ENCODE data around the gene FBXO31.

FBXO31 gene

GRCh38 chr16:87376660-87377059 lies 6.9 kb downstream of the FBXO31 start:
- no peaks in the 10 kb centered on the region for H3K36me3 ChIP-seq (ENCODE audit: control insufficient read depth, low read depth, low read length)
- no peaks in the 10 kb centered on the region for H3K4me1 ChIP-seq (ENCODE audit: control insufficient read depth, low read depth, low read length)
- H3K27ac ChIP-seq (ENCODE audit: low read length) = no peak overlapping the region
- no peaks in the 10 kb centered on the region for H3K27me3 ChIP-seq (ENCODE audit: control insufficient read depth, insufficient read depth, low read length)
- no peaks in the 10 kb centered on the region for H3K9me3 ChIP-seq (ENCODE audit: control insufficient read depth, low read depth, low read length)
- H3K9ac ChIP-seq (ENCODE audit: low read length) = no peak overlapping the region
- no peak overlapping the region for H3K4me3 ChIP-seq (ENCODE audit: low read length)

DNA sequence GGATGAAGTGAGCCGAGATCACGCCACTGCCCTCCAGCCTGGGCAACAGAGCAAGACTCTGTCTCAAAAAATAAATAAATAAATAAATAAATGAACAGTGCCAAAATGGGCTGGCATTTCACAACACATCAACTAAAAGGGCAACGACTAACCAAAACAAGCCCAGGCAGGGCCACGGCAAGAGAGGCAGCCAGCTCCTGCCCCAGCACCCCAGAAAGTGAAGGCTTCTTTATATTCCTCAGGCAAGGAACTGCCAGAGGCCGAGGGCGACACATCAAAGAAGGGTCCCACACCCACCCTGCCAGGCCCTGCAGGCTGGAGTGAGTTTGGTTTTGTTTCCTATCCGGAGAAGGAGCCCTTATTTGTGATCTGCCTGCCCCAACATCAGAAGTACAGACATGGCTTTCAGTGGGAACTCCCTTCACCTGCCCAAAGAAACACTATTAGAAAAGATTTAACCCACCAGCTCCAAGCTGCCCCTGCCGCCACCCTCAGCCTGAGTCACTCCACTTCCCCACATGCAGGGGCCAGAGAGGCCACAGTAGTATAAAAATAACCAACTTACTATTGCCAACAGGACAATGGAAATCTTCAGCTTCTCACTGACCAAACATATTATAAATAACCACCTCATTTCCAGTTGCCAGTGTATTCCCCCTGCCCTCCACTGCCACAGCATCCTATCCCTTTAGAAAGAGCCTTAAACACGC lies 8.0 kb downstream of the FBXO31 start:
- Histone ChIP-seq H3K27me3 (ENCODE audit: control insufficient read depth, insufficient read depth, low read length) (no peaks in the 10 kb centered on the region), H3K4me1 (ENCODE audit: control insufficient read depth, low read depth, low read length) (no peaks in the 10 kb centered on the region), H3K4me3 (ENCODE audit: low read length) (no peak overlapping the region), H3K9me3 (ENCODE audit: control insufficient read depth, low read depth, low read length) (no peaks in the 10 kb centered on the region), H3K27ac (ENCODE audit: low read length) (no peak overlapping the region), H3K9ac (ENCODE audit: low read length) (no peak overlapping the region), H3K36me3 (ENCODE audit: control insufficient read depth, low read depth, low read length) (no peaks in the 10 kb centered on the region)

DNA sequence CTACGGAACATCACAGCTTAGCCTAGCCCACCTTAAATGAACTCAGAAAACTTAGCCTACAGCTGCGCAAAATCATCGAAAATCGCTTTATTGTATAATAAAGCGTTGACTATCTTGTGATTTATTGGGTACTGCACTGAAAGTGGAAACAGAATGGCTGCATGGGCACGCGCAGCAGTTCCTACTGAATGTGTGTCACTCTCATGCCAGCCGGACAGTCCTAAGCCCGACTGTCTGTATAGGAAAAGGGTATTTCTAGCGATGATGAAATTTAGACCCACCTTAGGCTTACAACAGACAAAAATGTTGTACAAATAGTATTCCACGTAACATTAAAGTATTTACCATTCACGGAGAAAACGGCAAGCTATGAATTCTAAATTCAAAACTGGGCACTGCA lies 9.3 kb downstream of the FBXO31 start:
- H3K36me3 ChIP-seq (ENCODE audit: control insufficient read depth, low read depth, low read length) = no peaks in the 10 kb centered on the region
- no peak overlapping the region for H3K27ac ChIP-seq (ENCODE audit: low read length)
- H3K4me1 ChIP-seq (ENCODE audit: control insufficient read depth, low read depth, low read length) = peaks cover 3% of the 10 kb centered on the region

GRCh38 chr16:87372305-87372704 lies 11.3 kb downstream of the FBXO31 start:
- H3K36me3 ChIP-seq (ENCODE audit: control insufficient read depth, low read depth, low read length) = no peaks in the 10 kb centered on the region
- H3K4me1 ChIP-seq (ENCODE audit: control insufficient read depth, low read depth, low read length) = peaks cover 4% of the 10 kb centered on the region
- H3K9me3 ChIP-seq (ENCODE audit: control insufficient read depth, low read depth, low read length) = no peaks in the 10 kb centered on the region
- no peaks in the 10 kb centered on the region for H3K27me3 ChIP-seq (ENCODE audit: control insufficient read depth, insufficient read depth, low read length)
- H3K4me3 ChIP-seq (ENCODE audit: low read length) = no peak overlapping the region
- no peak overlapping the region for H3K9ac ChIP-seq (ENCODE audit: low read length)
- no peak overlapping the region for H3K27ac ChIP-seq (ENCODE audit: low read length)

More for the DNA sequence above, 9.3 kb downstream of the FBXO31 start:
- no peak overlapping the region for H3K4me3 ChIP-seq (ENCODE audit: low read length)
- no peak overlapping the region for H3K9ac ChIP-seq (ENCODE audit: low read length)
- no peaks in the 10 kb centered on the region for H3K9me3 ChIP-seq (ENCODE audit: control insufficient read depth, low read depth, low read length)
- no peaks in the 10 kb centered on the region for H3K27me3 ChIP-seq (ENCODE audit: control insufficient read depth, insufficient read depth, low read length)

DNA sequence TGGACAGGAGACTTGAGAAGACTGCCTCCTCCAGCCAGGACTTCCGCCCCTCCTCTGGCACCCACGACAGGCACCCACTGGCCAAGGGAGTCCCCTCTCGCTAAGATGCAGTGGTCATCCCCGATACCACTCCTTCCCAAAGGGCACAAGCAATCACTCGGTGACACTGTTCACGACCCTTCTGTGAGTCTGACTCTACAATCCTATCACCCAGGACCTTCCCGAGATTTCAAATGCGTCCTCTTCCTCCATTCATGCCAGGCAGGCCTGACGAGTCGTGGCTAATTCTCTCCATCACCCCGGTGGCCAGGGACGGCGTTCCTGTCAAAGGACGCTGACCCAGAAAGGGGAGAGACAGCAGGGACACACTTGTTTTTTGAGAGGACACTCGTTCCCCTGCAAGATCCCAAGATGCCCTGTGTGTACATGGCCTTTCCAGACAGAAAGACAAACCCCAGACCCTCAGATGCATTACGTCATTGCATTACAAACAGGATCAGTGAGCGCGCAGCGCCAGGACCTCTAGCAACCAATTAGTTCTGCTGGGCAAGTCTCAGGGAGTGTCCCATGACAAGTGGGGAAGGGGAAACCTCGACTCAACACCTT lies 12.2 kb downstream of the FBXO31 start:
- Histone ChIP-seq H3K9me3 (ENCODE audit: control insufficient read depth, low read depth, low read length) (no peaks in the 10 kb centered on the region), H3K4me3 (ENCODE audit: low read length) (no peak overlapping the region)

DNA sequence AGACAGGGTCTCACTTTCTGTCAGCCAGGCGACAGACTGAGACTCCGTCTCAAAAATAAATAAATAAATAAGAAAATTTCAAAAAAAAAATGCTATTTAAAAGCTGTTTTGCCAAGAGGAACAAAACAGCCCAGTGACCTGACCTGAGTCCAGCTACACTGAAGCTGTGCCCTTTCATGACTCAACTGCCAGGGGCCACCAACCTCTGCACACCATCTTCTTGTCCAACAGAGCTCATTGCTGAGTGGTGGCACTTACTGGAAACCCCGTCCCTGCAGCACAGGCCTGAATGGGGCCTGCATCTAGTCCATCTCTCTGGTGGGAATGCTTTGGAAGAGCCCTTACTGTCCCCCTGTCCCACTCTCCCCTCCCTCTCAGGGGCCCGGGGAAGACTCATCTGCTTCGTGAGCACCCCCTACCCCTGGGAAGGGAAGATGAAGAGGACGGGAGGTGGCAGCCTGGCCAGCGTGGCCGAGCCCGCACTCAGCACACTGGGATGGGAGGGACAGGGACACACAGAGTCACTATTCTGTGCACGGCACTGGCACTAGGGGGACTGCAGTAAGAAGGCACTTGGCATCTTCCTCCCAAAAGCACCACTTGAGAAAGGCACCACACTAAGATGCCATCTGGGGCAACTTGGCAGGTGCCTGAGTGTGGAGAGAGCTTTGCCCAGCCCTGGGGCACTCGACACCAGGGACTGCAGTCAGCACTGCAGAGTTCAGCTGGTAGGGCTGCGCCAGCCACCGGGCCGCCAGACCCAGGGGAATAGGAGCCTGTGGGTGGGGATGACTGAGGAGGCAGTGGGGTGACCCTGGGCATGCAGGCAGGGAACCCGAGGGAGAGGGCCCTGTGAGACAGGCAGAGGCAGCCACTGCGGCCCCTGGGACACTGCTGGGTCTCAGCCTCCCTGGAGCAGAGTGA lies 13.5 kb downstream of the FBXO31 start:
- H3K9ac ChIP-seq (ENCODE audit: low read length) = no peak overlapping the region
- H3K4me3 ChIP-seq (ENCODE audit: low read length) = no peak overlapping the region
- peaks cover 4% of the 10 kb centered on the region for H3K4me1 ChIP-seq (ENCODE audit: control insufficient read depth, low read depth, low read length)
- H3K36me3 ChIP-seq (ENCODE audit: control insufficient read depth, low read depth, low read length) = no peaks in the 10 kb centered on the region
- no peak overlapping the region for H3K27ac ChIP-seq (ENCODE audit: low read length)
- H3K27me3 ChIP-seq (ENCODE audit: control insufficient read depth, insufficient read depth, low read length) = no peaks in the 10 kb centered on the region
- H3K9me3 ChIP-seq (ENCODE audit: control insufficient read depth, low read depth, low read length) = no peaks in the 10 kb centered on the region

More for the DNA sequence above, 12.2 kb downstream of the FBXO31 start:
- no peak overlapping the region for H3K9ac ChIP-seq (ENCODE audit: low read length)
- H3K27ac ChIP-seq (ENCODE audit: low read length) = no peak overlapping the region
- peaks cover 4% of the 10 kb centered on the region for H3K4me1 ChIP-seq (ENCODE audit: control insufficient read depth, low read depth, low read length)
- H3K36me3 ChIP-seq (ENCODE audit: control insufficient read depth, low read depth, low read length) = no peaks in the 10 kb centered on the region
- H3K27me3 ChIP-seq (ENCODE audit: control insufficient read depth, insufficient read depth, low read length) = no peaks in the 10 kb centered on the region

GRCh38 chr16:87369117-87369765 lies 14.3 kb downstream of the FBXO31 start:
- no peak overlapping the region for H3K27ac ChIP-seq (ENCODE audit: low read length)
- no peaks in the 10 kb centered on the region for H3K27me3 ChIP-seq (ENCODE audit: control insufficient read depth, insufficient read depth, low read length)
- H3K9ac ChIP-seq (ENCODE audit: low read length) = no peak overlapping the region
- peaks cover 4% of the 10 kb centered on the region for H3K4me1 ChIP-seq (ENCODE audit: control insufficient read depth, low read depth, low read length)
- no peaks in the 10 kb centered on the region for H3K36me3 ChIP-seq (ENCODE audit: control insufficient read depth, low read depth, low read length)
- no peaks in the 10 kb centered on the region for H3K9me3 ChIP-seq (ENCODE audit: control insufficient read depth, low read depth, low read length)
- H3K4me3 ChIP-seq (ENCODE audit: low read length) = no peak overlapping the region

DNA sequence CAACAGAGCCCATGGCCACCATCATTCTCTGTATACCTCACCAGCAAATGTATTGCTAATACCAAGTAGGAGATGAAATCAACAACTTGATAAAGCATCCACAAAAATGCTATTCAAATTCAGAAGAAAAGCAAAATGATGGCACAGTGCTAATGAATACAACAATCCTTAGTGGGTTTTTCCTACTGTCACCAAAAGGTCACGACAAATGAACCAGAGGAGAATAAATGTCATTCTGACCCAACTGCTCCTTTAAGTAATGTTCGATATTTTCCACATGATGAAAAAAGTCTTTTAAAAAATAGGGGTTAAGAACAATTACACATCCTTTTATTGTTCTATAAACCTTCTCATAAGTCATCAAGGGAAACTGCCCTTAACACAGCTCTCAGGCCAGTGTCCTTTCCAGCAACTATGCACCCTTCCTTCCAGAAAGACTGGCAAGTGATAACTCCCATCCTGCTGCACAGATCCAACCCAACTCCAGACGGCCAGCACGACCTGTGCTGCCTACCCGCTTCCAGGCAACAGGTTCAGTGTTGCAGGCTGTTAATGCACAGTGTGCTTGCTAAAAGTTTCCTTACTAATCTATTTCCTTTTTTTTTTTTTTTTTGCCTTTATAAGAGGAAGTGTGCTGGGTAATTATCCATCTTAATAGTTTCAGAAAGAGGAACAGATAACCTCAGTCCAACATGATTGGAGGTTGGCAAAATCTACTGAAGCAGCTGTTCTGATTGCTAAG lies 15.4 kb downstream of the FBXO31 start:
- Histone ChIP-seq H3K27me3 (ENCODE audit: control insufficient read depth, insufficient read depth, low read length) (no peaks in the 10 kb centered on the region), H3K4me1 (ENCODE audit: control insufficient read depth, low read depth, low read length) (peaks cover 4% of the 10 kb centered on the region), H3K9me3 (ENCODE audit: control insufficient read depth, low read depth, low read length) (no peaks in the 10 kb centered on the region), H3K27ac (ENCODE audit: low read length) (no peak overlapping the region), H3K4me3 (ENCODE audit: low read length) (no peak overlapping the region), H3K36me3 (ENCODE audit: control insufficient read depth, low read depth, low read length) (no peaks in the 10 kb centered on the region), H3K9ac (ENCODE audit: low read length) (no peak overlapping the region)

- peaks cover 4% of the 10 kb centered on the region for H3K4me1 ChIP-seq (ENCODE audit: control insufficient read depth, low read depth, low read length)
- H3K9ac ChIP-seq (ENCODE audit: low read length) = no peak overlapping the region
- no peak overlapping the region for H3K27ac ChIP-seq (ENCODE audit: low read length)
- H3K4me3 ChIP-seq (ENCODE audit: low read length) = no peak overlapping the region
- no peaks in the 10 kb centered on the region for H3K27me3 ChIP-seq (ENCODE audit: control insufficient read depth, insufficient read depth, low read length)
- H3K9me3 ChIP-seq (ENCODE audit: control insufficient read depth, low read depth, low read length) = no peaks in the 10 kb centered on the region
- H3K36me3 ChIP-seq (ENCODE audit: control insufficient read depth, low read depth, low read length) = no peaks in the 10 kb centered on the region
Observed at GRCh38 chr16:87367529-87367928, 16.0 kb downstream of the FBXO31 start.

DNA sequence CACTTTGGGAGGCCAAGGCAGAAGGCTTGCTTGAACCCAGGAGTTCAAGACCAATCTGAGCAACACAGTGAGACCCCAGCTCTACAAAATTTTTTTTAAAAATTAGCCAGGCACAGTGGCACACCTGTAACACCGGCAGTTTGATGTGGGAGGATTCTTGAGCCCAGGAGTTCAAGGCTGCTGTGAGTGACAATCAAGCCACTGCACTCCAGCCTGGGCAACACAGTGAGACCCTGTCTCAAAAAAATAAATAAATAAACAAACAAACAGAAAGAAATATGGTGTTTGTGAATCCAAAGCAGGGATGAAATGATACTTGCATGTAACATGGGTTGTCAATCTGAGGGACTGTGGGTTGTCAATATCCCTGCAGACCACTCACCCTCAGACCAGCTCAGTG lies 16.6 kb downstream of the FBXO31 start:
- no peak overlapping the region for H3K27ac ChIP-seq (ENCODE audit: low read length)
- peaks cover 4% of the 10 kb centered on the region for H3K4me1 ChIP-seq (ENCODE audit: control insufficient read depth, low read depth, low read length)

GRCh38 chr16:87366288-87366687 lies 17.3 kb downstream of the FBXO31 start:
- no peak overlapping the region for H3K9ac ChIP-seq (ENCODE audit: low read length)

More for the DNA sequence above, 16.6 kb downstream of the FBXO31 start:
- no peak overlapping the region for H3K4me3 ChIP-seq (ENCODE audit: low read length)
- H3K9me3 ChIP-seq (ENCODE audit: control insufficient read depth, low read depth, low read length) = no peaks in the 10 kb centered on the region
- no peaks in the 10 kb centered on the region for H3K36me3 ChIP-seq (ENCODE audit: control insufficient read depth, low read depth, low read length)
- no peak overlapping the region for H3K9ac ChIP-seq (ENCODE audit: low read length)
- H3K27me3 ChIP-seq (ENCODE audit: control insufficient read depth, insufficient read depth, low read length) = no peaks in the 10 kb centered on the region

More at GRCh38 chr16:87366288-87366687, 17.3 kb downstream of the FBXO31 start:
- Histone ChIP-seq H3K9me3 (ENCODE audit: control insufficient read depth, low read depth, low read length) (no peaks in the 10 kb centered on the region), H3K4me3 (ENCODE audit: low read length) (no peak overlapping the region), H3K4me1 (ENCODE audit: control insufficient read depth, low read depth, low read length) (peaks cover 4% of the 10 kb centered on the region), H3K27ac (ENCODE audit: low read length) (no peak overlapping the region), H3K27me3 (ENCODE audit: control insufficient read depth, insufficient read depth, low read length) (no peaks in the 10 kb centered on the region), H3K36me3 (ENCODE audit: control insufficient read depth, low read depth, low read length) (no peaks in the 10 kb centered on the region)
